ENCODE results near the gene CACNA1H. TPM values are rescaled to one million over a fixed set of nuclear protein-coding genes. Genes with fewer than 3 reads are reported as not detected.
A peak's percentile ranks its signal among the peaks of the same experiment; 100 is the strongest.

CACNA1H gene
- total RNA-seq, 4 donors from 2014 or later = 6.8 to 94.5 (median 27.6) TPM

DNA sequence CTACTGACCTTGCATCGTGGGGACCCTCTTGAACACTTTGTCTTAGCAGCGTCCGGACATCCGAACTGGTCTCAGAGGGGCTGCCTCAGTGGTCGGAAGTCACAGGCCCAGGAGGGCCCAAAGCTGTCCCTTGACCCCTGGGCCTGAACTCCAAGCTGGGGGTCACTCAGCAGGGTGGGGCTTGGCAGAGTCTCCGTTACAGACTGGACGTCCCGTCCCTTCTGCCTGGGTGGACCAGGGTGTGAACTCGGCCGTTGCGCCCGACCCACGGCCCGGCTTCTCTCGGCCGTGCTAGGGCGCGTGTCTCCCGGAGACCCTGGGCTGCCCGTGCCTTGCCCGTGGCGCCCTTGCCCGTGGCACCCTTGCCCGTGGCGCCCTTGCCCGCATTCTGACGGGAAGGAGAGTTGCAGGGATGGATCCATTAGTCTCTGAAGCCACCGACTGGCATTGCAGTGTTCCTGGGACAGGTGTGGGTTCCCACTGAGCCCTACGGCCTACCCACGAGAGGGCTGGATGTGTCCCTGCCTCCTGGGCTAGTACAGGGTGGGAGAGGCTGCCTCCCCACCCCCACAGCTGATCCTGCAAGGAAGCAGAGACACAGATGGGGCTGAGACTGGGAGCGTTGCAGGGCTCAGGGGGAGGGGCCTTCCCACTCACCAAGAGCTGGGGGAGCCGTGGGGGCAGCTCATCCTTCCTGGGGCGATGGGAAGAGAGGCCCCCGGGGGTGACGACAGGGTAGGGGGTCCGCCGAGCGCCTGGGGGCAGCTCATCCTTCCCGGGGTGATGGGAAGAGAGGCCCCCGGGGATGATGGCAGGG, 4.9 kb downstream of the CACNA1H start:
- Histone ChIP-seq H3K9me3 (no peaks in the 10 kb centered on the region), H3K36me3 (no peaks in the 10 kb centered on the region), H3K27me3 (no peaks in the 10 kb centered on the region), H3K27ac (peak overlapping the region; percentile 70 to 81), H3K4me1 (peaks cover 0 to 29% of the 10 kb centered on the region in 2 donors), H3K4me3 (no peak overlapping the region)
- intact Hi-C loops (cut with DNase I; ENCODE audit: low total_unique reads) = no loop called here
- TF ChIP-seq, protein P1, sequence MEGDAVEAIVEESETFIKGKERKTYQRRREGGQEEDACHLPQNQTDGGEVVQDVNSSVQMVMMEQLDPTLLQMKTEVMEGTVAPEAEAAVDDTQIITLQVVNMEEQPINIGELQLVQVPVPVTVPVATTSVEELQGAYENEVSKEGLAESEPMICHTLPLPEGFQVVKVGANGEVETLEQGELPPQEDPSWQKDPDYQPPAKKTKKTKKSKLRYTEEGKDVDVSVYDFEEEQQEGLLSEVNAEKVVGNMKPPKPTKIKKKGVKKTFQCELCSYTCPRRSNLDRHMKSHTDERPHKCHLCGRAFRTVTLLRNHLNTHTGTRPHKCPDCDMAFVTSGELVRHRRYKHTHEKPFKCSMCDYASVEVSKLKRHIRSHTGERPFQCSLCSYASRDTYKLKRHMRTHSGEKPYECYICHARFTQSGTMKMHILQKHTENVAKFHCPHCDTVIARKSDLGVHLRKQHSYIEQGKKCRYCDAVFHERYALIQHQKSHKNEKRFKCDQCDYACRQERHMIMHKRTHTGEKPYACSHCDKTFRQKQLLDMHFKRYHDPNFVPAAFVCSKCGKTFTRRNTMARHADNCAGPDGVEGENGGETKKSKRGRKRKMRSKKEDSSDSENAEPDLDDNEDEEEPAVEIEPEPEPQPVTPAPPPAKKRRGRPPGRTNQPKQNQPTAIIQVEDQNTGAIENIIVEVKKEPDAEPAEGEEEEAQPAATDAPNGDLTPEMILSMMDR (IDR thresholded peaks at IDR 0.05) = no peak
- TF ChIP-seq POLR2A (IDR thresholded peaks at IDR 0.05) = no peak
- DNase-seq = no peak

DNA sequence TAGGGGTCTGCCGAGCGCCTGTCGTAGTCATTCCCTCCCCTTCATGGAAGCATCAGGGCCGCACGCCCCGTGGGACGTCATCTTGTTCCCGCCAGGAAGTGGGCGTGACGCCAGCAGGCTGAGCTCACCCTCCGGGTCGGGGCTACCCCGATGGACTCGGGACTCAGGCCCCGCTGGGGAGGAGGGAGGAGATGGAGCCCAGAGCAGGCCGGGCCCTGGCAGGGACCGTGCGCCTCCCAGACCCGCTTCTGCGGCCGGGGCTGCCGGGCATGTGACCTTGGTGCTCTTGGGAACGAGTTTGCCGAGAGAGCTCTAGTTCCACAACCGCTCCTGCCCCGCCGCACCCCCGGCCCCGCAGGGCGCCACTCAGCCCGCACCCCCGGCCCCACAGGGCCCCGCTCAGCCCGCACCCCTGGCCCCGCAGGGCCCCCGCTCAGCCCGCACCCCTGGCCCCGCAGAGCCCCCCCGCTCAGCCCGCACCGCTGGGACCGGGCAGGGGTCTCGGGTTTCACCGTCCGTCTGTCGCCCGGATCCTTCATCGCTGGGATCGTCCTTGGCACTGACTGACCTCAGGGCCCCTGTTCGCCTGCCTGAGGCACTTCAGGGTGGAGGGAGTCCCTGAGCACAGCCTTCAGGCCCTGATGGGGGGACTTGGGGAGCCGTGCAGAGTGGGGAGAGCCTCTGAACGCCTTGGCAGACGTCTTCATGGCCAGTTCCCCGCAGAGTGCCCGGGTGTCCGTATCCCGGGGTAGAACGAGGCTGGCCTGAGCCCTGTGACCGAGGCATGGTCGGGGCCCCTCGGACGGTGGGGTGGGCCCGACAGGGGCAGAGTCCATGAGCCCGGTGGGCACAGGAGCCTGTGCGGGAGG, 5.8 kb downstream of the CACNA1H start:
- Histone ChIP-seq H3K27me3 (no peaks in the 10 kb centered on the region), H3K4me3 (no peak overlapping the region), H3K9me3 (no peaks in the 10 kb centered on the region), H3K4me1 (peaks cover 0 to 29% of the 10 kb centered on the region in 2 donors), H3K36me3 (no peaks in the 10 kb centered on the region), H3K27ac (peak overlapping the region; percentile 70 to 81)
- peak in 1 of 2 donors; percentile 29 for TF ChIP-seq POLR2A (IDR thresholded peaks at IDR 0.05)
- TF ChIP-seq, protein P1 (IDR thresholded peaks at IDR 0.05) = no peak
- peak; percentile 84 to 87 for DNase-seq
- intact Hi-C loops (cut with DNase I; ENCODE audit: low total_unique reads) = no loop called here

GRCh38 chr16:1159325-1159972, 6.5 kb downstream of the CACNA1H start:
- no peak for DNase-seq
- H3K9me3 ChIP-seq = no peaks in the 10 kb centered on the region
- intact Hi-C loops (cut with DNase I; ENCODE audit: low total_unique reads) = no loop called here
- no peaks in the 10 kb centered on the region for H3K36me3 ChIP-seq
- peak overlapping the region; percentile 70 to 81 for H3K27ac ChIP-seq
- H3K27me3 ChIP-seq = no peaks in the 10 kb centered on the region
- H3K4me3 ChIP-seq = peak overlapping the region in 1 of 2 donors; percentile 7
- TF ChIP-seq, protein P1 (IDR thresholded peaks at IDR 0.05) = no peak
- TF ChIP-seq POLR2A (IDR thresholded peaks at IDR 0.05) = no peak
- peaks cover 0 to 29% of the 10 kb centered on the region in 2 donors for H3K4me1 ChIP-seq

- TF ChIP-seq, protein P1 (IDR thresholded peaks at IDR 0.05) = no peak
- no peak for TF ChIP-seq POLR2A (IDR thresholded peaks at IDR 0.05)
- H3K27me3 ChIP-seq = no peaks in the 10 kb centered on the region
- DNase-seq = peak; percentile 82 to 88
- H3K27ac ChIP-seq = peak overlapping the region; percentile 70 to 81
- H3K9me3 ChIP-seq = no peaks in the 10 kb centered on the region
- peak overlapping the region in 1 of 2 donors; percentile 7 for H3K4me3 ChIP-seq
- peaks cover 0 to 29% of the 10 kb centered on the region in 2 donors for H3K4me1 ChIP-seq
- H3K36me3 ChIP-seq = no peaks in the 10 kb centered on the region
- intact Hi-C loops (cut with DNase I; ENCODE audit: low total_unique reads) = no loop called here
Measured at GRCh38 chr16:1159973-1160772, 7.3 kb downstream of the CACNA1H start.

Data from uterus (tissue), 4 donors.